Glomerular visceral epithelial cell (primary cell): ENCODE data around the gene GFOD2.

Experiments
- DNase-seq: peaks from one replicate; pipeline ENCODE4 v3.0.0-alpha.2; 2016; ENCODE audit errors: extremely low spot score

GFOD2 gene

GRCh38 chr16:67641779-67642708 lies 77.1 kb downstream of the GFOD2 start:
- no peak for DNase-seq

- no peak for DNase-seq
Measured at GRCh38 chr16:67637625-67638024, 81.5 kb downstream of the GFOD2 start.

GRCh38 chr16:67636713-67637112 lies 82.4 kb downstream of the GFOD2 start:
- no peak for DNase-seq

GRCh38 chr16:67632415-67633172 lies 86.5 kb downstream of the GFOD2 start:
- DNase-seq: no peak

- DNase-seq: no peak
Measured at GRCh38 chr16:67628216-67628615, 90.9 kb downstream of the GFOD2 start.
